ENCODE results near the gene PNKP. TPM values are rescaled to one million over a fixed set of nuclear protein-coding genes. Genes with fewer than 3 reads are reported as not detected.

PNKP gene
- polyA plus RNA-seq, 1 experiment, result 13.0 TPM

GRCh38 chr19:49894879-49895565 is 27.6 kb upstream of the PNKP start:
- ChIA-PET CTCF (no interaction called here), POLR2A (no interaction called here)
- TF ChIP-seq CTCF (IDR thresholded peaks at IDR 0.05; ENCODE audit: low read depth, low read length), result no peak
- H3K27me3 ChIP-seq (ENCODE audit: control insufficient read depth, insufficient read depth, low read length), result no peaks in the 10 kb centered on the region
- peaks cover under 1% of the 10 kb centered on the region; the same call in 1 of the 2 replicates for H3K9me3 ChIP-seq (ENCODE audit: control insufficient read depth, insufficient read depth, low read length)
- no peak overlapping the region for H3K27ac ChIP-seq (ENCODE audit: low read depth, low read length)
- no peak overlapping the region for H3K4me3 ChIP-seq (ENCODE audit: low read depth, low read length)
- DNase-seq (ENCODE audit: low read depth, low spot score), result no peak

GRCh38 chr19:49894011-49894664 is 26.8 kb upstream of the PNKP start:
- DNase-seq (ENCODE audit: low read depth, low spot score), result no peak
- Histone ChIP-seq H3K27ac (ENCODE audit: low read depth, low read length) (no peak overlapping the region), H3K9me3 (ENCODE audit: control insufficient read depth, insufficient read depth, low read length) (peaks cover 9% of the 10 kb centered on the region; the same call in 1 of the 2 replicates), H3K4me3 (ENCODE audit: low read depth, low read length) (no peak overlapping the region), H3K27me3 (ENCODE audit: control insufficient read depth, insufficient read depth, low read length) (no peaks in the 10 kb centered on the region)
- POLR2A ChIA-PET, result no interaction called here
- no peak for TF ChIP-seq CTCF (IDR thresholded peaks at IDR 0.05; ENCODE audit: low read depth, low read length)
- CTCF ChIA-PET, result no interaction called here

- ChIA-PET POLR2A (no interaction called here), CTCF (no interaction called here)
- Histone ChIP-seq H3K4me3 (ENCODE audit: low read depth, low read length) (no peak overlapping the region), H3K27ac (ENCODE audit: low read depth, low read length) (no peak overlapping the region), H3K9me3 (ENCODE audit: control insufficient read depth, insufficient read depth, low read length) (peaks cover 9% of the 10 kb centered on the region; the same call in 1 of the 2 replicates), H3K27me3 (ENCODE audit: control insufficient read depth, insufficient read depth, low read length) (no peaks in the 10 kb centered on the region)
- DNase-seq (ENCODE audit: low read depth, low spot score), result no peak
- TF ChIP-seq CTCF (IDR thresholded peaks at IDR 0.05; ENCODE audit: low read depth, low read length), result no peak
These were observed 25.3 kb upstream of the PNKP start for GRCh38 chr19:49892716-49893115.

DNA sequence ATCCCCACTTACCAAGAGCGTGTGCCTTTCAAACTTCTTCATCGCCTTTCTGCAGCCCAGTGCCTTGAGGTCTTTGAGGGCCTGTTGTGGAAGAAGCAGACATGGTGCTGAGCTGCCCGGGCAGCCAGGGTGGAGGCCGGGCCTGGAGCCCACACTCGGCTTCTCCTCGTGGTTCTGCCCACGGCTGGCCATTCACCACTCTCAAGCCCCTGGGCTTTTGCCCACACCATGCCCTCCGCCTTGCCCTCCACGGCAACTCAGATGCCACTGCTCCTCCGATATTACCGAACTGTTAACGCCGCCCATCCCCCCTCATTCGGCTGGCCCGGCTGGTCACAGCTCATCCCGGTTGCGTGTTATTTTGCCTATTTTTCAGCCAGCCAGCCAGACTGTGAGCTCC is 24.0 kb upstream of the PNKP start:
- CTCF ChIA-PET, result interaction anchor here (1.2 kb wide), 1 partner anchor 9 kb away, joined by 6 read pairs; no protein-coding TSS in a partner anchor
- Histone ChIP-seq H3K27me3 (ENCODE audit: control insufficient read depth, insufficient read depth, low read length) (no peaks in the 10 kb centered on the region), H3K9me3 (ENCODE audit: control insufficient read depth, insufficient read depth, low read length) (peaks cover 9% of the 10 kb centered on the region; the same call in 1 of the 2 replicates), H3K4me3 (ENCODE audit: low read depth, low read length) (no peak overlapping the region), H3K27ac (ENCODE audit: low read depth, low read length) (no peak overlapping the region)
- POLR2A ChIA-PET, result interaction anchor here (1.5 kb wide), 1 partner anchor 14 kb away, joined by 6 read pairs; the partner anchor contains the start of genes AKT1S1 and TBC1D17
- no peak for DNase-seq (ENCODE audit: low read depth, low spot score)
- no peak for TF ChIP-seq CTCF (IDR thresholded peaks at IDR 0.05; ENCODE audit: low read depth, low read length)
